VCaP (cell line): ENCODE results near the gene GTF3C4.

Experiments used
- H3K27ac ChIP-seq: fragments of 450-650 bp; 2 replicates; pipeline ENCODE4 v1.5.1; 2017
- CTCF ChIP-seq: fragments of 450-650 bp; conservative IDR thresholded peaks from 2 replicates; pipeline ENCODE4 v1.5.1; 2017; ENCODE audit warnings: mild to moderate bottlenecking, moderate library complexity

GTF3C4 gene

GRCh38 chr9:132674485-132674884 is 4.2 kb downstream of the GTF3C4 start:
- peak overlapping the region; percentile 99; the same call in 1 of the 2 replicates for H3K27ac ChIP-seq
- no peak for TF ChIP-seq CTCF

GRCh38 chr9:132677976-132678375 is 7.7 kb downstream of the GTF3C4 start:
- no peak for TF ChIP-seq CTCF
- no peak overlapping the region for H3K27ac ChIP-seq

- no peak for TF ChIP-seq CTCF
- no peak overlapping the region for H3K27ac ChIP-seq
Measured at GRCh38 chr9:132679946-132680625, 9.8 kb downstream of the GTF3C4 start.

GRCh38 chr9:132681561-132681960 is 11.3 kb downstream of the GTF3C4 start:
- no peak overlapping the region for H3K27ac ChIP-seq
- no peak for TF ChIP-seq CTCF

- no peak for TF ChIP-seq CTCF
- no peak overlapping the region for H3K27ac ChIP-seq
Measured at GRCh38 chr9:132683873-132684272, 13.6 kb downstream of the GTF3C4 start.

GRCh38 chr9:132690696-132691095 is 20.4 kb downstream of the GTF3C4 start:
- no peak for TF ChIP-seq CTCF
- no peak overlapping the region for H3K27ac ChIP-seq

GRCh38 chr9:132694144-132694543 is 23.9 kb downstream of the GTF3C4 start:
- H3K27ac ChIP-seq, result no peak overlapping the region
- TF ChIP-seq CTCF, result peak; percentile 64
